Measurements from ENCODE around the gene ARL4C.

DNA sequence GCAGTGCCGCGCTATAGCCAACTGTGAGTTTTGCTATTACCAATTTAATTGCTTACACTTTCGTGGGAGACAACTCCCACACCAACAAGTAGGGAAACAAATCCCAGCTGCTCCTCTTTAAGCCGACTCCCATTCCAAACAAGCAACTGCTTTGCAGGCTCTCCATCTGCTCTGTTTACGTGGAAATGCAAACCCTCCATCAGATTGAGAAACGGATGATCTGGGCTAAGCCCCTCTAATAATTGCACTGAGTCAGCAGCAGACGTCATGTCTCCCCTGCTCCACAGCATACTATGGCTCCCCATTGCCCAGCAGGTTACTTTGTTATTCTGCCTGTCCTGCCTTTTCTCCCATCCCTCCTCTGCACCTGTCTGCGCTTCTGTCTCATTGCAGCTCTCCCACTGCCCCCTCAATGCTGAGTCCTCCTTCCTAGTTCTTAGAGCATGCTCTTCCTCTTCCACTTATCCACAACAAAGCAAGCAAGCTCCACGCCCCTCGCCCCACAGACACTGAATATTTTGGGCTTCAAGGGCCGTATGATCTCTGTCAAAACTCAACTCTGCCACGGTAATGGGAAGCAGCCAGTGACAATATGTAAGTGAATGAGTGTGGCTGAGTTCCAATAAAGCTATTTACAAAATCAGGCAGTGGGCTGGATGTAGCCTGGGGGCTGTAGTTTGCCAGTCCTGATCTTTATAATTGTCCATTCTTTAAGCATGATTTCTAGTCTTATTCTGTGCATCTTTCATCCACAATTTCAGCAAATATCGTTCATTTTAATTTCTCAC is 39.5 kb upstream of the ARL4C start:
- TF ChIP-seq POLR2A (IDR thresholded peaks at IDR 0.05; ENCODE audit: low read length) (no peak), CTCF (IDR thresholded peaks at IDR 0.05) (no peak)
